GM19324 (cell line): ENCODE data around the gene TUNAR.
"Not testable (repeated sequence)": the region's sequence is repeated elsewhere in the genome, so short reads cannot be mapped to it uniquely, and the experiment has no call there.

Experiments used
- ATAC-seq: cut with Tn5 transposase; IDR thresholded peaks from one replicate; pipeline ENCODE4 v1.9.1; 2021; ENCODE audit warnings: mild to moderate bottlenecking, moderate library complexity; ENCODE audit not compliant: unreplicated experiment, low FRiP score

TUNAR gene

GRCh38 chr14:95959317-95959716, 82.7 kb downstream of the TUNAR start:
- ATAC-seq = no peak

- ATAC-seq = no peak
Measured at GRCh38 chr14:95961481-95961880, 84.8 kb downstream of the TUNAR start.

GRCh38 chr14:95964901-95965300, 88.3 kb downstream of the TUNAR start:
- no peak for ATAC-seq

- ATAC-seq = not testable (repeated sequence)
Measured at GRCh38 chr14:95968048-95968447, 91.4 kb downstream of the TUNAR start.
